Measurements from ENCODE around the gene FOSL2. TPM values are rescaled to one million over a fixed set of nuclear protein-coding genes. Genes with fewer than 3 reads are reported as not detected.

Gene FOSL2
- total and polyA plus RNA-seq, 2 donors (not counting 1 experiment from before 2014, with no cell fraction given): 2.5 to 37.7 TPM

DNA sequence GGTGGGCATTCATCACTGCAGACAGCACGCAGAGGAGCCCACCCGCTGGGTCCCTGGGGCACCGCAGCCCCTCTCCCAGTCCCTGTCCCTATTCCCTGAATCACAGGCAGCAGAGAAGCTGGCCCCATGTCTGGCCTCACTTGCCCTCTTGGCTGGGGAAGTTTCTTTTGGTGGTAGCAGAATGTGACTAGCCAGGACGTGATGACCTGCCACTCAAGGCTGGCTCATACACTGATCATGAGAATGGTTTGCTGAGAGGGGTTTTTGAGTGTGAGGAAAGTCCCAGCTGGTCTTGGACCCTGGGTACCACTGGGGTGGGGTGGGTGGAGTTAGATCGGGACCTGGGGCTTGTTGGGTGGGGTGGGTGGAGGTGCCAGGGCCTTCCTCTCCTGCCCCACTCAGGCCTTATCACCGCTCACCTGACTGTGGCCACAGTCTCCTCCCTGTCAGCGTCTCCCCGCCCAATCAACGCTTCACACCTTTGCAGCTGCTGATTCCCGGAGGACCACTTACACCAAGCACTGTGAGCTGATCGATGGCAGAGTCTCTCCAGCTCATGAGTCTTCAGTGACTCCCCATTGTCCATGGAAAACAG is 28.9 kb upstream of the FOSL2 start:
- no peaks in the 10 kb centered on the region for H4K20me1 ChIP-seq (ENCODE audit: control insufficient read depth, insufficient read depth, low read length, poor library complexity, severe bottlenecking)
- no peak overlapping the region for H3K27ac ChIP-seq (ENCODE audit: low read length in 2 of 2)
- peaks cover 0 to 7% (median 0%) of the 10 kb centered on the region in 4 experiments for H3K27me3 ChIP-seq (replicated peaks in 1 of 4; ENCODE audit: control extremely low read depth in 1 of 4, control insufficient read depth in 3 of 4, insufficient read depth in 4 of 4, low read length in 3 of 4)
- H3K79me2 ChIP-seq (ENCODE audit: control insufficient read depth, insufficient read depth, low read length): no peaks in the 10 kb centered on the region
- WGBS (ENCODE audit: insufficient coverage): 91% methylated on average over 8 of the region's 11 CpGs
- Mint-ChIP-seq H3K27ac (no peak overlapping the region), H3K4me3 (no peak overlapping the region), H3K27me3 (peaks cover 18% of the 10 kb centered on the region), H3K9me3 (ENCODE audit: insufficient read depth) (no peaks in the 10 kb centered on the region), H3K4me1 (peaks cover 30% of the 10 kb centered on the region)
- peaks cover 0 to 6% (median 0%) of the 10 kb centered on the region in 3 donors for H3K9me3 ChIP-seq (ENCODE audit: control extremely low read depth in 1 of 3, control insufficient read depth in 2 of 3, insufficient read depth in 1 of 3, low read length in 2 of 3)
- CTCF ChIA-PET: interaction anchor here (0.6 kb wide), 1 partner anchor 1782 kb away, joined by 3 read pairs; no protein-coding TSS in a partner anchor
- TF ChIP-seq EZH2 (IDR thresholded peaks at IDR 0.05; ENCODE audit: borderline replicate concordance, insufficient read depth, low read depth, low read length, poor library complexity, severe bottlenecking): no peak
- H3K4me1 ChIP-seq (ENCODE audit: control insufficient read depth in 2 of 2, insufficient read depth in 2 of 2, low read length in 2 of 2): peaks cover 15 to 28% of the 10 kb centered on the region in 2 donors
- H3K4me3 ChIP-seq (ENCODE audit: control extremely low read depth in 1 of 5, extremely low read depth in 1 of 5, insufficient read depth in 1 of 5, low read depth in 2 of 5, low read length in 4 of 5): no peak overlapping the region
- intact Hi-C loops (cut with micrococcal nuclease): no loop called here
- H3K4me2 ChIP-seq (replicated peaks; ENCODE audit: low read depth, low read length, poor library complexity, severe bottlenecking): no peak overlapping the region
- no peak overlapping the region for H3K9ac ChIP-seq (ENCODE audit: low read length)
- DNase-seq: no peak
- POLR2A ChIA-PET: no interaction called here
- no peak for ATAC-seq (ENCODE audit: low read depth)
- H2AFZ ChIP-seq (ENCODE audit: insufficient read depth, low read depth, low read length, poor library complexity, severe bottlenecking): no peak overlapping the region
- H3K36me3 ChIP-seq (replicated peaks in 1 of 2; ENCODE audit: control extremely low read depth in 1 of 2, control insufficient read depth in 1 of 2, extremely low read depth in 1 of 2, insufficient read depth in 2 of 2, low read length in 1 of 2): no peaks in the 10 kb centered on the region

- peaks cover 22% of the 10 kb centered on the region for H3K4me1 Mint-ChIP-seq
- WGBS (ENCODE audit: insufficient coverage): 89% methylated on average over 3 of the region's 3 CpGs
- H3K4me2 ChIP-seq (replicated peaks; ENCODE audit: low read depth, low read length, poor library complexity, severe bottlenecking): no peak overlapping the region
- H4K20me1 ChIP-seq (ENCODE audit: control insufficient read depth, insufficient read depth, low read length, poor library complexity, severe bottlenecking): no peaks in the 10 kb centered on the region
- no peak overlapping the region for H3K4me3 Mint-ChIP-seq
- no peak overlapping the region for H3K27ac ChIP-seq (ENCODE audit: low read length in 2 of 2)
- H3K4me3 ChIP-seq (ENCODE audit: control extremely low read depth in 1 of 5, extremely low read depth in 1 of 5, insufficient read depth in 1 of 5, low read depth in 2 of 5, low read length in 4 of 5): no peak overlapping the region
- ChIA-PET POLR2A (no interaction called here), CTCF (interaction anchor here (0.6 kb wide), 1 partner anchor 440 kb away, joined by 3 read pairs; no protein-coding TSS in a partner anchor)
- intact Hi-C loops (cut with micrococcal nuclease): no loop called here
- peaks cover 0 to 5% (median 0%) of the 10 kb centered on the region in 3 donors for H3K9me3 ChIP-seq (ENCODE audit: control extremely low read depth in 1 of 3, control insufficient read depth in 2 of 3, insufficient read depth in 1 of 3, low read length in 2 of 3)
- H3K36me3 ChIP-seq (replicated peaks in 1 of 2; ENCODE audit: control extremely low read depth in 1 of 2, control insufficient read depth in 1 of 2, extremely low read depth in 1 of 2, insufficient read depth in 2 of 2, low read length in 1 of 2): no peaks in the 10 kb centered on the region
- H3K27ac Mint-ChIP-seq: no peak overlapping the region
- H3K9me3 Mint-ChIP-seq (ENCODE audit: insufficient read depth): no peaks in the 10 kb centered on the region
- ATAC-seq (ENCODE audit: low read depth) (no peak), DNase-seq (no peak)
- H3K4me1 ChIP-seq (ENCODE audit: control insufficient read depth in 2 of 2, insufficient read depth in 2 of 2, low read length in 2 of 2): peaks cover 8 to 20% of the 10 kb centered on the region in 2 donors
- H3K27me3 Mint-ChIP-seq: peaks cover 21% of the 10 kb centered on the region
- H3K79me2 ChIP-seq (ENCODE audit: control insufficient read depth, insufficient read depth, low read length): no peaks in the 10 kb centered on the region
- no peak overlapping the region for H2AFZ ChIP-seq (ENCODE audit: insufficient read depth, low read depth, low read length, poor library complexity, severe bottlenecking)
- H3K9ac ChIP-seq (ENCODE audit: low read length): no peak overlapping the region
- H3K27me3 ChIP-seq (replicated peaks in 1 of 4; ENCODE audit: control extremely low read depth in 1 of 4, control insufficient read depth in 3 of 4, insufficient read depth in 4 of 4, low read length in 3 of 4): peaks cover 0 to 6% (median 0%) of the 10 kb centered on the region in 4 experiments
- no peak for TF ChIP-seq EZH2 (IDR thresholded peaks at IDR 0.05; ENCODE audit: borderline replicate concordance, insufficient read depth, low read depth, low read length, poor library complexity, severe bottlenecking)
- no peak for TF ChIP-seq CTCF (IDR thresholded peaks at IDR 0.05)
These were observed 28.0 kb upstream of the FOSL2 start for GRCh38 chr2:28364610-28365009.
